ENCODE measurements around the gene TYSND1.

GRCh38 chr10:70191161-70191971 lies 44.9 kb upstream of the TYSND1 start:
- TF ChIP-seq, protein P1, sequence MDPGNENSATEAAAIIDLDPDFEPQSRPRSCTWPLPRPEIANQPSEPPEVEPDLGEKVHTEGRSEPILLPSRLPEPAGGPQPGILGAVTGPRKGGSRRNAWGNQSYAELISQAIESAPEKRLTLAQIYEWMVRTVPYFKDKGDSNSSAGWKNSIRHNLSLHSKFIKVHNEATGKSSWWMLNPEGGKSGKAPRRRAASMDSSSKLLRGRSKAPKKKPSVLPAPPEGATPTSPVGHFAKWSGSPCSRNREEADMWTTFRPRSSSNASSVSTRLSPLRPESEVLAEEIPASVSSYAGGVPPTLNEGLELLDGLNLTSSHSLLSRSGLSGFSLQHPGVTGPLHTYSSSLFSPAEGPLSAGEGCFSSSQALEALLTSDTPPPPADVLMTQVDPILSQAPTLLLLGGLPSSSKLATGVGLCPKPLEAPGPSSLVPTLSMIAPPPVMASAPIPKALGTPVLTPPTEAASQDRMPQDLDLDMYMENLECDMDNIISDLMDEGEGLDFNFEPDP (CRISPR knock-in tag; conservative IDR thresholded peaks at IDR 0.05) = no peak
- TF ChIP-seq, protein P2, sequence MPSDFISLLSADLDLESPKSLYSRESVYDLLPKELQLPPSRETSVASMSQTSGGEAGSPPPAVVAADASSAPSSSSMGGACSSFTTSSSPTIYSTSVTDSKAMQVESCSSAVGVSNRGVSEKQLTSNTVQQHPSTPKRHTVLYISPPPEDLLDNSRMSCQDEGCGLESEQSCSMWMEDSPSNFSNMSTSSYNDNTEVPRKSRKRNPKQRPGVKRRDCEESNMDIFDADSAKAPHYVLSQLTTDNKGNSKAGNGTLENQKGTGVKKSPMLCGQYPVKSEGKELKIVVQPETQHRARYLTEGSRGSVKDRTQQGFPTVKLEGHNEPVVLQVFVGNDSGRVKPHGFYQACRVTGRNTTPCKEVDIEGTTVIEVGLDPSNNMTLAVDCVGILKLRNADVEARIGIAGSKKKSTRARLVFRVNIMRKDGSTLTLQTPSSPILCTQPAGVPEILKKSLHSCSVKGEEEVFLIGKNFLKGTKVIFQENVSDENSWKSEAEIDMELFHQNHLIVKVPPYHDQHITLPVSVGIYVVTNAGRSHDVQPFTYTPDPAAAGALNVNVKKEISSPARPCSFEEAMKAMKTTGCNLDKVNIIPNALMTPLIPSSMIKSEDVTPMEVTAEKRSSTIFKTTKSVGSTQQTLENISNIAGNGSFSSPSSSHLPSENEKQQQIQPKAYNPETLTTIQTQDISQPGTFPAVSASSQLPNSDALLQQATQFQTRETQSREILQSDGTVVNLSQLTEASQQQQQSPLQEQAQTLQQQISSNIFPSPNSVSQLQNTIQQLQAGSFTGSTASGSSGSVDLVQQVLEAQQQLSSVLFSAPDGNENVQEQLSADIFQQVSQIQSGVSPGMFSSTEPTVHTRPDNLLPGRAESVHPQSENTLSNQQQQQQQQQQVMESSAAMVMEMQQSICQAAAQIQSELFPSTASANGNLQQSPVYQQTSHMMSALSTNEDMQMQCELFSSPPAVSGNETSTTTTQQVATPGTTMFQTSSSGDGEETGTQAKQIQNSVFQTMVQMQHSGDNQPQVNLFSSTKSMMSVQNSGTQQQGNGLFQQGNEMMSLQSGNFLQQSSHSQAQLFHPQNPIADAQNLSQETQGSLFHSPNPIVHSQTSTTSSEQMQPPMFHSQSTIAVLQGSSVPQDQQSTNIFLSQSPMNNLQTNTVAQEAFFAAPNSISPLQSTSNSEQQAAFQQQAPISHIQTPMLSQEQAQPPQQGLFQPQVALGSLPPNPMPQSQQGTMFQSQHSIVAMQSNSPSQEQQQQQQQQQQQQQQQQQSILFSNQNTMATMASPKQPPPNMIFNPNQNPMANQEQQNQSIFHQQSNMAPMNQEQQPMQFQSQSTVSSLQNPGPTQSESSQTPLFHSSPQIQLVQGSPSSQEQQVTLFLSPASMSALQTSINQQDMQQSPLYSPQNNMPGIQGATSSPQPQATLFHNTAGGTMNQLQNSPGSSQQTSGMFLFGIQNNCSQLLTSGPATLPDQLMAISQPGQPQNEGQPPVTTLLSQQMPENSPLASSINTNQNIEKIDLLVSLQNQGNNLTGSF (CRISPR knock-in tag; IDR thresholded peaks at IDR 0.05) = no peak
- TF ChIP-seq POLR2A (IDR thresholded peaks at IDR 0.05; ENCODE audit: insufficient read depth in 1 of 2, low read depth in 2 of 2, low read length in 2 of 2) (no peak), CTCF (CRISPR knock-in tag; IDR thresholded peaks at IDR 0.05) (no peak), RFXAP (CRISPR knock-in tag; IDR thresholded peaks at IDR 0.05; ENCODE audit: borderline replicate concordance) (no peak), SMAD3 (CRISPR knock-in tag; IDR thresholded peaks at IDR 0.05) (no peak), SP1 (IDR thresholded peaks at IDR 0.05) (no peak), SP1 (CRISPR knock-in tag; IDR thresholded peaks at IDR 0.05) (no peak), TOE1 (CRISPR knock-in tag; IDR thresholded peaks at IDR 0.05) (no peak), ZHX1 (CRISPR knock-in tag; IDR thresholded peaks at IDR 0.05; ENCODE audit: low read depth) (no peak), MAFK (conservative IDR thresholded peaks at IDR 0.05 in 1 of 2, IDR thresholded peaks at IDR 0.05 in 1 of 2; ENCODE audit: low read length in 2 of 2) (no peak), SCMH1 (CRISPR knock-in tag; IDR thresholded peaks at IDR 0.05; ENCODE audit: borderline replicate concordance) (no peak), ADNP (CRISPR knock-in tag; IDR thresholded peaks at IDR 0.05) (no peak), RBM22 (optimal IDR thresholded peaks at IDR 0.05; ENCODE audit: low read length) (no peak)

Data from HepG2 (cell line).